ENCODE data around the gene PAAF1.
A peak's percentile ranks its signal among the peaks of the same experiment; 100 is the strongest.

Gene PAAF1

DNA sequence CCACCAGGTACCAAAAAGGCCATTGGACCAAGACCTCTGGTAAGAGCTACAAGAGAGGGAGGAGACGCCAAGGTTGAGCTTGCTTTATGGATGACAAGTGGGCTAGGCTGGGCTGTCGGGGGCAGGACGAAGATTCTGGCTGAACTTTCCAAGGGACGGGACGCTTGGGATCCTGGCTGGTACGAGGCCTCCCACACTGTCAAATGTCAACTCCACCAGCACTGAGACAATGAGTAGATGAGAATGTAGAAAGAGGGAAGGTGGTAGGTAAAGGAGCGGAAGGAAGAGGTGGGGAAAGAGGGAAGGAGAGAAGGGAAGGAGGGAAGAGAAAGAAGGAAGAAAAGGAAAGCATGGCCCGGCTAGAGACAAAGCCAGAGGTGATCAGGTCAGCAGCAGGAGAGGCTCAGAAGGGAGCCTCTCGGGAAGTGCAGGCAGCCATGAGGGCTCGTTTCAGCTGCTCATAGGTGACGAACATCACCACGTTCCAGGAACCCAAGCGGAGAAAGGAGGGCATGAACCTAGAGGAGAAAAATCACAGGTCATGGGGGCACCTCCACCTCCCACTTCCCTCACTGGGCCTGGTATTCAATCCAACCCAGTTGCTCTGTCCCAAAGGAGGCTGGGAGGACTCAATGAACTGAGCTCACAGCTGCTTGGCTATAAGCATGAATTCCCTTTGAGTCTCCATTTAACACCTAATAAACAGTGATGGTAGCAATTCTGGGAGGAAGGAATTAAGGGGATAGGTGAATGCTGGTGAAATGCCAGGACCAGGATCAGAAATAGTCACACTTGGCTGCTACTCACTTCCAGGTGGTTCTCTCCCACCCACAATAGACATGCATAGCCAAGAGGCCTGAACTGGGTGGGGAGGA lies 98.0 kb downstream of the PAAF1 start:
- DNase-seq, result no peak

DNA sequence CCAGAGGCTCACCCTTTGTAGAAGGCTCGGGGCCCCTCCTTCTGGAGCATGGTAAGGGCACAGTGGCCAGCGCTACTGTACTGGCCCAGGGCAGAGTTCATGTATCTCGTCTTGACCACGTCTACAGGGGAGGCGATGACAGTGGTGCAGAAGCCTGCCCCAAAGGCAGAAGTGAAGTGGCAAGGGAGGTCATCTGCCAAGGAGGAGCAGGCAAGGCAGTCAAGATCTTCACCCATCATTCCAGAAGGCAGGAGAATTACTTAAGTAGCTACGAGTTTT lies 98.6 kb downstream of the PAAF1 start:
- no peak for DNase-seq

DNA sequence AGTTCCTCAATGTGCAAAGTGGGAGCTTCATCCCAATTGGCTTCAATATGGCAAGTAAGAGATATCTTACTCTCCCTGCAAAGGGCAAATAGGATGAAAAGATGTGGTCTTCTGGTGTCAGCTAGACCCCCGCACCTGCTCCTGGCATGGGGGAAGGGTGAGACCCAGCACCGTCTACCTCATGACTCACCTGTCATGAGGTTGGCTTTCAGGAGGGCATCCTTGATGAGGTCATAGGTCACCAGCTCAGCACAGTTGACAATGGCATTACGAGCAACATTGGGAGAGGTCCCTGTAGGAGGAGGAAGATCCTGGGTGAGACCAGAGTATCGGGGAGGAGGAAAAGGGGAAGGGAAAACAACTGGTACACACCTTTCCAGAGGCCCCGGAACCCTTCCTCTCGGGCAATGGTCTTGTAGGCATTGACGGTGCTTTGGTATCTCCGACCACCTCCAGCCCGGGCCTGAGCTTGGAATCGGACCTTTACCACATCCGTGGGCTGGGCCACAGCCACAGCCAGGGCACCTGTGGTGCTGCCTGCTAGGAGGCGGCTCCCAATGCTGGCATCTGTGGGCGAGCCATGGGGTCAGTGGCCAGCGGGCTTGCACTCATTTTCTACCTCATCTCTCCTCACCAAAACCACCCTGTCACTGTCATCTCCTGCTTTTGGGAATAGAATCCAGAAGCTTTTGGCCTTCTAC lies 99.8 kb downstream of the PAAF1 start:
- DNase-seq, result no peak

DNA sequence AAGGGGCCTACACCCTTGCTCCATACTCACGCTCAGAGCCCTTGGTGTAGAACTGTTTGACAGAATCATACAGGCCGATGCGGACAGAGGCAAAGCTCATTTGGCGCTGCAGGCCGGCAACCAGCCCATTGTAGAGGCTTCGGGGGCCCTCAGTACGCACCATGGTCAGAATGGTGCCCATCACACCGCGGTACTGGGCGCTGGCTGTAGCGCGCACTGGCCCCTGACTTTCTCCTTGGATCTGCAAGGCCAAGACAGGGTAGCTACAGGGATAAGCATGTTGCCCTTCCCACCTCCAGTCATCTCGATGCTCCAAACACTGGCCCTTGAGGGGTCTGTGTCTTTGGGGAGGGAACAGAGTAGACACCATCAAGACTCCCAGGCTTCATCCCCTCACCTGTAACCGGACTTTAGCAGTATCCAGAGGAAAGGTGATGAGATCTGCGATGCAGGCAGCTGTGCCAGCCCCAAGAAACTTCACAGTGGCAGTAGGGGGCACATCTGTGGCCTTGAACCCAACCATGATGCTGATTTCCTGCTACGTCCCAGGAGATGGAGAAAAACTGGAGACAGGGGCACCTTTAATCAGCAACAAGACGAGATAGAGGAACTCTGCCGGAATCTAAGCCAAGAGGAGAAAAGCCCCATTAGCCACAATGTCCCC lies 101.2 kb downstream of the PAAF1 start:
- no peak for DNase-seq

DNA sequence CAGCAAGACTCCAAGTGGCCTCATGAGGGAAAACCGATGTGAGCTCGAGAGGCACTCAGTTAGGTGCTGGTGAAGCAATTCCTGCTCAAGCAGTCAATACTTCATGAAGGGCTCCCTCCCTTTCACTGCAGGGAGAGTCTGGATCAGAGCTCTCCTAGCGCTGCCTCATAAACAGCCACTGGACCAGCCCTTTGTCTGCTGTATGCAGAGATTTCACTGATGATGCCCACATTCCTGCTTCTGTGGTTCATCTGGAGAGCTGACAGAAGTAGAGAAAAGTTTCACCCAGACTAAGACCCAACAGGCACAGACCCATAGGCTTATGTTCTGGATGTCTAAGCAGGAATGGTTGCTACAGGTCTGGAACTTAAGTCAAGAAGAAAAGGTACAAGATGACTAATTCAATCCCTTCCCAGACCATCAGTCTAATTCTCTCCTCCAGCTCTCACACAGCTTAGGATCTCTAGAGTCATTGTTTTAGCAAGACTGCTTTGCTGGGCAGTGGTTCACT lies 101.8 kb downstream of the PAAF1 start:
- DNase-seq, result no peak

DNA sequence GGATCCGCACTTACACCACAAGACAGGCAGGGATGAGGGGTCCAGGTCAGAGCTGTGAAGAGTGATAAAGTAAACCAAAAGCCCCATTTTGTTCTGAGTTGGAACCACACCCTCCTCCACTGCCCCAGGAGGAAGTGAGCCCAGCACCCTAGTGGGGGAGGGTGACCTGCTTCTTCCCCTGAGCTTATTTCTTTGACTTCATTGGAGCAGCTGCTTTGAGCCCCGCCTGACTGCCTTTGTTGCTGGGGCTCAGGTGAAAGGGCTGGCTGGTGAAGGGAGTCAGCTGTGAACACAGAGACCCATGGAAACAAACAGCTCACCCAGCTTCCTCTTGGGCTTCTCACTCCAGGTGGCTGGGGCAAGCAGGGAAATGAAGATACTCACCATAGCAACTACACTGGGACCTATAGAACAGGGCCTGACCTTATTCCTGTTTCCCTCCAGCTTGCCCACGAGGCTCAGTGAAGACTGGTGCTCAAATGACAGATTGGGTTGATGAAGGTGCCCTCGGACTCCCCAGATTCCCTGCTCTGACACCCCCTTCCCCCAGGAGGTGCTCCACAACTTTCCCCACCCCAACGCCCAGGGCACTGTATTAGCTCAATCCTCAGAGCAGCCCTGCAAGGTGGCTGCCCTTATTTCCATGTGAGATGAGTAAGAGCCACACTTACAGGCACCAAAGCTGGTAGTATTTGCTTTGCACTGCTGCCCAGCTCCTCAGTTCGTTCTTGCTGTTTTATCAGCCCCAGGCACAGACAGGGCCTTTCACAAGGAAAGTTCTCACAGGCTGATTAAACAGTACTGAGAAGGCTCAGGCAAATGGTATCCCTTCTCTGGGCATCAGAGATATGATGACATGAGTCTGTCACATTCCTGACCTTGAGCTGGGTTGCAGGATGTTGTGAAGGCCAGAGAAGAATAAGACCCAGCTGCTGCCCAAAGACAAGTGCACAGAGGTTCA lies 103.5 kb downstream of the PAAF1 start:
- peak; percentile 43 to 47 for DNase-seq
